GM19238 (cell line): Measurements from ENCODE around the gene DEFB124.
"Not testable (repeated sequence)": the region's sequence is repeated elsewhere in the genome, so short reads cannot be mapped to it uniquely, and the experiment has no call there.

Experiments used
- DNase-seq: peaks from one replicate; pipeline ENCODE4 v3.0.0; 2011; ENCODE audit warnings: low spot score; ENCODE audit not compliant: insufficient read length

DEFB124 gene

DNA sequence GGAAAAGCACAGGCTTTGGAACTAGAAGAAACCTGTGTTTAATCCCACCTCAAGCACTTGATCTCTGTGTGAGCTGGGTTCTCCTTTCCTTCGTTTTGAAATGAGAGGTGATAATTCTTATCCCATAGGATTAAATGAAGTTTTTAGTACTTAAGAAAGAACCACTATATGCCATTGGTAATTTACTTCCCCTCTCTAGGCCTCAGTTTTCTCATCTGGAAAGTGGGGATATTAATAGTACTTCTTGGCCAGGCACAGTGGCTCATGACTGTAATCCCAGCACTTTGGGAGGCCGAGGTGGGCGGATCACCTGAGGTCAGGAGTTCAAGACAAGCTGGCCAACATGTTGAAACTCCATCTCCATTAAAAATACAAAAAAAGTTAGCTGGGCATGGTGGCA, 14.2 kb upstream of the DEFB124 start:
- DNase-seq: no peak

DNA sequence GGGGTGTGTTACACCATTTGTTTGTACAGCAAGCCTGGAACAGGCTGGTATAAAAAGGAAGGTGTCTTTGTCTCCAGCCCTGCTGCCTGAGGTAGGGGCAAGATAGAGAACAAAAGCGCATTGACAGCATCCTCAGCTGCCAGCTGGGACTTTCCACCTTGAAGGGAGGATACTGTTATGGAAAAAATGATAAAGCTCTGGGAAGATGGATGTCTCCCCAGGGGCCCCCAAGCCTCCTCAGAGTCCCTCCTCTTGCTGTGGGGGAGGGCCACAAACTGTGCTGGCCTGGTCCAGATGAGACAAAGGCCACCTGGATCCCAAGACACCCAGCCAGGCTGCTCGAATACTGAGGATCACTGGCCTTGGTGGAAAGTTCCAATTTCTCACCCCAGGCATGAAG, 13.2 kb upstream of the DEFB124 start:
- DNase-seq: no peak

- DNase-seq: no peak
Measured at GRCh38 chr20:31485450-31486339, 10.8 kb upstream of the DEFB124 start.

GRCh38 chr20:31484001-31484400, 9.1 kb upstream of the DEFB124 start:
- no peak for DNase-seq

GRCh38 chr20:31476643-31477215, 1.8 kb upstream of the DEFB124 start:
- DNase-seq: no peak

GRCh38 chr20:31476294-31476585, 1.3 kb upstream of the DEFB124 start:
- no peak for DNase-seq

GRCh38 chr20:31475472-31476293, 756 bp upstream of the DEFB124 start:
- no peak for DNase-seq

- DNase-seq: no peak
Measured at GRCh38 chr20:31474097-31474436, 860 bp downstream of the DEFB124 start.

DNA sequence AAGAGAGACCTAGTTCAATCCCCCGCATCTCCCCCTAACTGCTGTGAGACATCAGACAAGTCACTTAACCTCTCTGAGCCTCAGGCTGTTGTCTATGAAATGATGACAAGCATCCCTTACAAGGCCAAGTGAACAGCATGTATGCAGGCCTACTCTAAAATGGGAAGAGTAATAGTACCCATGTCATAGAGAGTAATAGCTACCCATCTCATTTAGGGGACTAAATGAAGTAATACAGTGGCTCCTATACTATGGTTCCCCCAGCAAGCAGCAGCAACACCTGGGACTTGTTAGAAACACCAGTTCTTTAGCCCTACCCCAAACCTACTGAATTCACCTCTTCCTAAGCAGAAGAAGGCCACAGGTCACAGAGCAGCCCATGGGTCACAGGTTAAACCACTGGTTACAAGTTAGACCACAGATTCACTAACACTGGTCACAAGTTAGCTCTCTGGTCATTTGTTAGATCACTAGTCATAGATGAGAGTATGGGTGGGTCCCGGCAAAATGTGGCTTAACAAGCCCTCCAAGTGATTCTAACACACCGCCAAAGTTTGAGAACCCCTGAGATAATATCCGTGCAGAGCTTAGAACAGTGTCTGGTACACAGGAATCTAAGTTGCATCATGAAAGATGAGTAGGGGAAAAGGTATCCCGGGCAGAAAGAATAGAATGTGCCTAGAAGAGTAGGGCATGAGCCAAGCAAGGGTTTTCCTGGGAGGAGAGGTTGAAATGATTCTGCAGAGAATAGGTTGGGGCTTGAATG, 1.4 kb downstream of the DEFB124 start:
- no peak for DNase-seq

GRCh38 chr20:31472395-31473330, 2.3 kb downstream of the DEFB124 start:
- no peak for DNase-seq

DNA sequence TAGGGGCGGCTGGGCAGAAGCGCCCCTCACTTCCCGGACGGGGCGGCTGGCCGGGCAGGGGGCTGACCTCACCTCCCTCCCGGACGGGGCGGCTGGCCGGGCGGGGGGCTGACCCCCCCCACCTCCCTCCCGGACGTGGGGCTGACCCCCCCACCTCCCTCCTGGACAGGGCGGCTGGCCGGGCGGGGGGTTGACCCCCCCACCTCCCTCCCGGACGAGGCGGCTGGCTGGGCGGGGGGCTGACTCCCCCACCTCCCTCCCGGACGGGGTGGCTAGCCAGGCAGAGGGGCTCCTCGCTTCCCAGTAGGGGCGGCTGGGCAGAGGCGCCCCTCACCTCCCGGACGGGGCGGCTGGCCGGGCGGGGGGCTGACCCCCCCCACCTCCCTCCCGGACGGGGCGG, 4.0 kb downstream of the DEFB124 start:
- DNase-seq: not testable (repeated sequence)

GRCh38 chr20:31454361-31454760, 20.6 kb downstream of the DEFB124 start:
- DNase-seq: no peak

GRCh38 chr20:31452575-31452974, 22.4 kb downstream of the DEFB124 start:
- no peak for DNase-seq

GRCh38 chr20:31449511-31450414, 25.2 kb downstream of the DEFB124 start:
- no peak for DNase-seq

- no peak for DNase-seq
Measured at GRCh38 chr20:31446084-31446819, 28.7 kb downstream of the DEFB124 start.

GRCh38 chr20:31440012-31440659, 34.8 kb downstream of the DEFB124 start, which contains the start of gene DEFB123:
DEFB123 (plus strand) TSS chr20:31440632; CDS start chr20:31440699, 67 bp downstream.
- DNase-seq: no peak

DNA sequence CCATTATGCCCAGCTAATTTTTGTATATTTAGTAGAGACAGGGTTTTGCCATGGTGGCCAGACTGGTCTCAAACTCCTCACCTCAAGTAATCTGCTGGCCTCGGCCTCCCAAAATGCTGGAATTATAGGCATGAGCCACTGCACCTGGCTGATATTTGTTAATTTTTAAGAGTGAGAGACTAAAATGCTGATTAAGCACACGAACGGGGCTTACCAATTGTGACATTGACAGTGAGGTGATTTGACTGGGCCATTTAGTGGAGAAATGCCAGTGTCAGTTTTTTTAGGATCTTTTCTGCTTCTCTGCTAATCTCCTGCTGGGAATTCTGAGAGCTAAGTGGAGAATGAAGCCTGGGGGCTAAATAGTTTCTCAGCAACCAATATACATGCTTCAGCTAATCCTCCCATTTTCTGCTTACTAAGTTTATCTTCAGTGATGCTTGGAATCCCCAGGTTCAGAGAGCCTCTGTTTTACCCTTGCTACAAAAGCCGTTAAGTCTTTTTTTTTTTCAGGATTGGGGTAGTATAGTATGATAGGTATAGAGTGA, 44.3 kb downstream of the DEFB124 start:
- no peak for DNase-seq

GRCh38 chr20:31427576-31427975, 47.4 kb downstream of the DEFB124 start:
- not testable (repeated sequence) for DNase-seq
